Stimulated activated CD4-positive, alpha-beta T cell treated with anti-CD3 and anti-CD28 coated beads, Interleukin-12 subunit alpha, Interleukin-12 subunit beta, amount 100 ng/mL, for 48 hours (primary cell): ENCODE results near the gene TCP11L2.

Experiments
- DNase-seq, 3 donors: peaks; one replicate each; pipeline ENCODE4 v3.0.0-alpha.2; 2020; ENCODE audit warnings: low read depth in 2 of 3, low spot score in 1 of 3

The TCP11L2 gene

GRCh38 chr12:106302401-106303201 lies at the start of gene TCP11L2:
TCP11L2 (plus strand) TSS chr12:106302733; CDS start chr12:106311076, 8,343 bp downstream.
- DNase-seq, result peak; percentile 68 to 84 (median 81)

- no peak for DNase-seq
Measured at GRCh38 chr12:106254724-106255123, 47.8 kb upstream of the TCP11L2 start.

- DNase-seq, result no peak
Measured at GRCh38 chr12:106255493-106255892, 47.0 kb upstream of the TCP11L2 start.

GRCh38 chr12:106255952-106256351 lies 46.6 kb upstream of the TCP11L2 start:
- no peak for DNase-seq

- no peak for DNase-seq
Measured at GRCh38 chr12:106256524-106256923, 46.0 kb upstream of the TCP11L2 start.

GRCh38 chr12:106258226-106258625 lies 44.3 kb upstream of the TCP11L2 start:
- DNase-seq, result no peak

- no peak for DNase-seq
Measured at GRCh38 chr12:106258935-106259334, 43.6 kb upstream of the TCP11L2 start.

- no peak for DNase-seq
Measured at GRCh38 chr12:106265116-106265515, 37.4 kb upstream of the TCP11L2 start.

GRCh38 chr12:106267535-106267934 lies 35.0 kb upstream of the TCP11L2 start:
- DNase-seq, result no peak

GRCh38 chr12:106269150-106269771 lies 33.3 kb upstream of the TCP11L2 start:
- DNase-seq, result no peak

GRCh38 chr12:106271575-106272505 lies 30.7 kb upstream of the TCP11L2 start:
- DNase-seq, result no peak

- DNase-seq, result no peak
Measured at GRCh38 chr12:106273491-106273890, 29.0 kb upstream of the TCP11L2 start.

- no peak for DNase-seq
Measured at GRCh38 chr12:106274012-106274411, 28.5 kb upstream of the TCP11L2 start.

GRCh38 chr12:106274575-106275121 lies 27.9 kb upstream of the TCP11L2 start:
- DNase-seq, result no peak

- no peak for DNase-seq
Measured at GRCh38 chr12:106275458-106275857, 27.1 kb upstream of the TCP11L2 start.

- DNase-seq, result no peak
Measured at GRCh38 chr12:106276032-106276740, 26.3 kb upstream of the TCP11L2 start.

- DNase-seq, result no peak
Measured at GRCh38 chr12:106280106-106280505, 22.4 kb upstream of the TCP11L2 start.

GRCh38 chr12:106281056-106281782 lies 21.3 kb upstream of the TCP11L2 start:
- DNase-seq, result no peak

GRCh38 chr12:106281804-106282203 lies 20.7 kb upstream of the TCP11L2 start:
- DNase-seq, result no peak
